NK-92 (cell line): Measurements from ENCODE around the gene ALDH3A2.

ENCODE experiments used
- DNase-seq: peaks from one replicate; lab custom pipeline; 2025; ENCODE audit not compliant: unreplicated experiment; lab: John Stamatoyannopoulos, UW

The ALDH3A2 gene

DNA sequence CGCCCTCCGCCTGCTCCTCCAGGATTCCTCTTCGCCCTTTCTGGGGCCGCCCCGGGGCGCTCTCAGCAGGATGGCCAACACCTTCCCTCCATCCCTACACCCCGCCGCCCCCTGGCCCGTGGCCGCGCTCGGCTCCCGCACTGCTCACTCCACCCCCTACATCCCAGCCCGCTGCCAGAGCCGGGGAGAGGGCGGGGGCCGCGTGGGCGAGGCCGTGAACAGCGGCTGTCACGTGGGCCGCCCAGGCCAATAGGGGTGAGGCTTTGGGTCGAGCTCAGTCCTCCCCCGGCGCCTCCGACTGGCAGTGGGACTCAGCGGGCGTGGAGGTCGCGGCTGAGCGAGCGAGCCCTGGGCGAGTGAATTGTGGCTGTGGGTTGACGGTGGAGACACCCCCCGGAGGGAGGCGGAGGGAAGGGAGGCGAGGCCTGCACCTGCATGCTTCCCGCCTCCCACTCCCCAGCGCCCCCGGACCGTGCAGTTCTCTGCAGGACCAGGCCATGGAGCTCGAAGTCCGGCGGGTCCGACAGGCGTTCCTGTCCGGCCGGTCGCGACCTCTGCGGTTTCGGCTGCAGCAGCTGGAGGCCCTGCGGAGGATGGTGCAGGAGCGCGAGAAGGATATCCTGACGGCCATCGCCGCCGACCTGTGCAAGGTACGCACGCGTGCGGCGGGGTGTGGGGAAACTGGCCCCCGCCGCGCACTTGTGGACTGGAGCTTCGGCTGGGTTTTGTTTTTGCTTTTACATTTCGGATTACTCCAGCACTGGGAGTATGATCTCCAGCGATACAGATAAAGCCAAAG lies at the start of gene ALDH3A2:
TSS of gene ALDH3A2 (plus strand) at position 277 of the 799 bp plus-strand sequence. CDS start at position 498, 221 bp downstream.
- DNase-seq = peak; percentile 48

DNA sequence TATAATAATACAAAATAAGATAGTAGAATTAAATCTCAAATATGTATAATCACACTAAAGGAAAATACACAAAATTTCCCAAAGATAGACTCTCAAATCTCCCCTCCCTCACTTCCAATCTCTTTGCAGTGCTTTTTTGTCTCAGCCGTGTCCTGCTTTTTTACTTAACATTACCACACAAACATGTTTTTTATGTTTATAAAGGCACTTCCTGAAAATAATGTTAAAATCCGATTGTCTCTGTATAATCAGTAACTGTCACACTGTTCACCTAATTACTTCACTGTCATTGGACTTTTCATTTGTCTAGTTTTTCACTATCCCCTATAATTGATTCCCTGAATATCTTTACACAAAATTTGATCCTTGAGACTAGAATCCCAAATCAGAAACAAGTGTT lies 38.2 kb upstream of the ALDH3A2 start:
- DNase-seq = no peak

DNA sequence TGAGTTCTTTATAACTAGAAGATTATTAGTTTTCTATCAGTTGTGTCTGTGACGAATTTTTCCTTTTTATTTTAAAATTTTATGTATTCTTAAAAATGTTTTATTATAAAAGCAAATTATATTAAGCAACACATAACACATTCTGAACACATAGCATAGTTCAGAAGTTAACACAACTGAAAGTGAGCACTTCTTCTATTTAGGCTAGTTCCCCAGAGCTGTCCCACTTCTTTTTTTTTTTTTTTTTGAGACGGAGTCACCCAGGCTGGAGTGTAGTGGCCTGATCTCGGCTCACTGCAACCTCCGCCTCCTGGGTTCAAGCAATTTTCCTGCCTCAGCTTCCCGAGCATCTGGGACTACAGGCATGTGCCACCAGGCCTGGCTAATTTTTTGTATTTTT lies 37.7 kb upstream of the ALDH3A2 start:
- DNase-seq = no peak

DNA sequence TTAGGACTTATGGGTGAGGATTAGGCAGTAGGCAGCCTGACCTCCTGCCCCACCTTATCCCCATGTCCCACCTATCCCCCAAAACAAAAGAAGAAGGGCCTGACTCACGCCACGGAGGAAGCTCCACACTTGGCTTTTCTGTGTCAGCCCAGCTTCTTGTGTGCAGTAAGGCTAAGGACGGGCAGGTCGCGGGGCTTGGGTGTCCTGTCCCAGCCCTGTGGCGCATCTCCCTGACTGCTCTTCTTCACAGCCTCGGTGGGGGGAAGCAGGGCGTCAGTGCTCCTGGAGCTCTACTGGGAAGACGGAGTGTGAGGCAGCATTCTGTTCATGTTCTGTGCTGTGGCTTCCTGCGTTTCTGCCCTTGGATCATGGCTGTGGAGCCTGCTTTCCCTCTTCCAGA lies 34.6 kb upstream of the ALDH3A2 start:
- no peak for DNase-seq

DNA sequence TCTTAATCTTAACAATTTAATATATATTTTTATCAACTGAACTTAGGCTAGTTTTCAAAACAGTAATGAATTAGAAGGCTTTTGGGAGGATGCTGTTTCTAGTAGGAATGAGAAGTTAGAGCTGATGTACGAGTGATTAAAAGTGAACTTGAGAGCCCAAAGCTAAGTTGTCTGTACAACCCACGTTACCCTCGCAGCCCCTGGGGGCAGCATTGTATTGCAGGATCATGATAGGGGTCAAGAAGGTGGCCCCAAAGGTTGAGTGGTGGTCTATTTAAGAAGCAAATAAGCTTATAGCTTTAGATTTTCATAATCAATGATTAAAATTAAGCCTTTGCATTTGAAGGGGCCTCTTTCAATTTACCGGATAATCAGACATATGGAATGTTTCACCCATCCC lies 33.7 kb upstream of the ALDH3A2 start:
- DNase-seq = no peak

DNA sequence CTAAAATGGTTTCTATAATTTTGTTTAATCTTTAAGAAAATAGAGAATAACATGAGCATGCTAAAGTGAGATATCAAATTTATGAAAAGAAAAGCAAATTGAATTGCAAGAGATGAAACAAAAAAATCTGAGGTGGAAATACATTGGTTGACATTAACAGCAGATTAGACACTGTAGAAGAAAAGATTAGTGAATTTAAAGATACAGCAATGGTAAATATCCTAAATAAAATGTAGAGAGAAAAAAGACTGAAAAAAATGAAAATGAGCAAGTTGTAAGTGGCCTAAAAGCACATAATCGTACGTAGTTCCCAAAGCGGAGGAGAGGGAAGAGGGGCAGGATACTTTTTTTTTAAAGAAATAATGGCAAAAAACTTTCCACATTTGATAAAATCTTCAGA lies 30.5 kb upstream of the ALDH3A2 start:
- no peak for DNase-seq

DNA sequence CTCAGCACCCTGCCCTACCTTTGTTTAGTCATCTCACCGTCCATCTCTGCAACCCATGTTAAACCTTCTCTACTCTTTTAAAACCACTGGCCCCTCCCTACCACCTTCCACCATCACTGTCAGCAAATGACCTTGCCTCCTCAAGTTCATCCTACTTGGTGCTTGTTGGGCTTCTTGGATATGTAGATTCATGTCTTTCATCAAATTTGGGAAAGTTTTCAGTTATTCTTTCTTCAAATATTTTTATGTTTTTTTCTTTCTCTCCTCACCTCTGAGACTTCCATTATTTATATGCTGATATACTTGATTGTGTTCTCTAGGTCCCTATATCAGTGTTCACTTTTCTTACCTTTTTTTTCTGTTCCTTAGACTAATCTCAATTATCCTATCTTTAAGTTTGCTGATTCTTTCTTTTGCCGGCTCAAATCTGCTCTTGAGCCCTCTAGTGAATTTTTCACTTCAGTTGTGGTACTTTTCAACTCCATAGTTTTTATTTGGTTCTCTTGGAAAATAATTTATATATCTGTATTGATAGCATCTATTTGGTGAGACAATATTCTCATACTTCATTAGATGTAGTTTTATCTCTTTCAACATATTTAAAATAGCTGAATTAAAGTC lies 28.7 kb upstream of the ALDH3A2 start:
- no peak for DNase-seq

DNA sequence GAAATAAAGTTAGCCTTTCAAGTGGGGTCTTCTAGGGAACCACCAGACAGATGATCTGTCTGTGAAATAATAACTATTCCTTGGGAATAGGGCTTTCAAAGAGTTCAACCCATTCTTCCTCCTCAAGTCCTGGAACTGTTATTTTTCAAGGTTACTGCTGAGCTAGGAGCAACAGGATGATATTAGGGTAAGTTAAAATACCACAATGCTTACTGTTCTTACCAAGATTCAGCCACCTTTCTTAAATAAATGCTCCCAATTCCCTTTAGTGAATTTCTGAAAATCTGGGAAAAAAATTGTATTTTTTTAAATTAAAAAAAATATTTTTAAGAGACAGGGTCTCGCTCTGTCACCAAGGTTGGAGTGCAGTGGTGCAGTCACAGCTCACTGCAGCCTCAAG lies 26.9 kb upstream of the ALDH3A2 start:
- no peak for DNase-seq

DNA sequence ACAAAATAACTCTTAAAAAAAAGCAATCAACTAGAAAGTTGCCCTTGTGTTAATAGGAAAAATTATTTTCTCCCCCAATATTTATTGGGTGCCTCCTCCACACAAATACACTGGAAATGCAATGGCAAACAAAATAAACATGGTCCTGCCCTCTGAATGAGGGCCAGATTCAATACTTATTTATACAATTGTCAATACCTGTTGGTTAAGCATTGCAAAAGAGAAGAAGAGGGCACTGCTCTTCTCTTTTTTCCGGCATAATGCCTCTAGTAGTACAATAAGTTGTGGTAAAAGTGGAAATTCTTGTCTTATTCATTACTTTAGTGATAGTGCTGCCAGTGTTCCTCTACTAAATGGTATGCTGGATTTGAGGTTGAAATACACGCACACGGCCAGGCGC lies 22.5 kb upstream of the ALDH3A2 start:
- DNase-seq = no peak

DNA sequence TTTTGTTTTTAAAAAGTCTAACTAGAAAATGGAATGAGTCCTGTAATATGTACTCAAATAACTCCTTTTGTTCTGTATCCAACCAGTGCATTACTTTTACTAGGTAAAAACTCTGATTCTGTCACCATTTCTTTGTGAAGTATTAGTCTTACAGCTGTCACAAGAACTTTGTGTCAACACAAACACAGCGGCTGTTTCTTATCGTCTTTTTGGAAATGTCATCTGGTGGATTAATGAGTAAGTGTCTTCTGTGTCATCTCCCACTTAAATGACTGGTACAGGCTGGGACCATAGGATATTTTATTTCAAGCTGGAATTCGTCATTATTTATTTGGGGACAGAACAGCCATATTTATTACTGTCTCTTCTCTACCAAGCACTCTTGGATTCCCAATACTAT lies 19.1 kb upstream of the ALDH3A2 start:
- DNase-seq = no peak

DNA sequence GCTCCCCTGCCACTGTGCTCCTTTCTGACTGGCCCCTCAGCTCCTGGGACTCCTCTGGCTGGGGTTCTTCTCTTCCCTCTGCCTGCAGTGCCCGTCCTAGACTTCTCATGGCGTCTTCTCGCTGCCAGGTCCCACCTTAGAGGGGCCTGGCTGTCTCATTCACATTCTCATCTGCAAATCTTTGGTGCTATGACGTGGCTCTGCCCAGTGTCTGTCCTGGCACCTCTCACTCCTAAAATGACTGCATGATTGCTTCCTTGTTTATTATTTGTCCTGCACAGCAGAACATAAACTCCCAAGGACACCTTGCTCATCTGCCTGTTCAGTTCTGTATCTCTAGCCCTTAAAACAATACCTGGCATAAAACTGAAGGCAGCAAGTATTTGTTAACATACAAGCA lies 18.5 kb upstream of the ALDH3A2 start:
- DNase-seq = no peak

DNA sequence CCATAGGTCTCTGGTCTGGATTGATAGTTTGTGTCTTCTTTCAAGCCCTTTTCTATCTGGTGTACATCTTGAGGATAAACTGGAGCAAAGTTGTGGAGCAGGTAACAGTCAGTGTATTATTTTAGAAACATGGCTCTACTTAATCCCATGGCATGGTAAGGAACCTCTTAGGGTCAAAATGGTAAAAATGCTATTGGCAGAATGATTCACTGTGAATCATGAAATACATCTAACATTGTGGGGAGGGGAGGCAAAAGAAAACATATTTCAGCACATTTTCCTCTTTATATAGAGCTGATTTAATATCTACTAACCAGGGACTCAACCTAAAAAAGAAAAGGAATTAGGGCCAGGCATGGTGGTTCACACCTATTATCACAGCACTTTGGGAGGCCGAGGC lies 17.9 kb upstream of the ALDH3A2 start:
- DNase-seq = no peak

DNA sequence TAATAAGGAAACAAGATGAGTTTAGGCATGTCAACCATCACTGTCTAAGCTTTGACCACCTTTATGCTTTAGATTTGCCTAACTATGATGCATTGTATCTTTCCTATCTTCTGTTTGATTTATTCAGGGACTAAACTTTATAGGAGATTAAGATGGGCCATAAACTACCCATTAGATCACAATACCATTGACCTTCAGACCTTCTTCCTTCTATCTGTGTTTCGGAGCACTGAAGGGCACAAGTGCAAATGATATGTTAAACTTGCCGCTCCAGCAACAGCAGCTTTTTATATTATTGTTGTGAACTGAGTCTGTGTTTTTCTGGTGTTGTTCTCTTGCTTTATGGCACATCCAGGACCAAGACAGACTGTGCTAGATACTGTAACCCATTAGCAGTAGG lies 16.6 kb upstream of the ALDH3A2 start:
- no peak for DNase-seq

DNA sequence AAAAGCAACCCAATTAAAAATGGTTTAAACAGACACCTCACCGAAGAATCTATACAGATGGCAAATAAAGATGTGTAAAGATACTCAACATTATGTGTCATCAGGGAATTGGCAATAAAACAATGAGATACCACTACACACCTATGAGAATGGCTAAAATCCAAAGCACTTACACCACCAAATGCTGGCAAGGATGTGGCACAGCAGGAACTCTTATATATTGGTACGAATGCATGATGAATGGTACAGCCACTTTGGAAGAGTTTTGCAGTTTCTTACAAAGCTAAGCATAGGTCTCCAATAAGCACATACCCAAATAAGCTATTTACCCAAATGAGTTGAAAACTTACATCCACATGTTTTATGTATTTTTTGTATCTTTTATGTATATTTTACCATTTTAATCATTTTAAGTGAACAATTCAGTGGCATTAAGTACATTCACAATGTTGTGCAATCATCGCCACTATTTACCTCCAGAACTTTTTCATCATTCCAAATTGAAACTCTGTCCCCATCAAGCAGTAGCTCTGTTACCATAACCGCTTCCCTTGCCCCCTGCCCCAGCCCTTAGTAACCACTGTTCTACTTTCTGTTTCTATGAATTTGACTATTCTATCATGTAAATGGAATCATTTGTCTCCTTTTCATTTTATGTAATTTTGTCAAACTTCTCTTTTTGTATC lies 6.7 kb upstream of the ALDH3A2 start:
- no peak for DNase-seq

DNA sequence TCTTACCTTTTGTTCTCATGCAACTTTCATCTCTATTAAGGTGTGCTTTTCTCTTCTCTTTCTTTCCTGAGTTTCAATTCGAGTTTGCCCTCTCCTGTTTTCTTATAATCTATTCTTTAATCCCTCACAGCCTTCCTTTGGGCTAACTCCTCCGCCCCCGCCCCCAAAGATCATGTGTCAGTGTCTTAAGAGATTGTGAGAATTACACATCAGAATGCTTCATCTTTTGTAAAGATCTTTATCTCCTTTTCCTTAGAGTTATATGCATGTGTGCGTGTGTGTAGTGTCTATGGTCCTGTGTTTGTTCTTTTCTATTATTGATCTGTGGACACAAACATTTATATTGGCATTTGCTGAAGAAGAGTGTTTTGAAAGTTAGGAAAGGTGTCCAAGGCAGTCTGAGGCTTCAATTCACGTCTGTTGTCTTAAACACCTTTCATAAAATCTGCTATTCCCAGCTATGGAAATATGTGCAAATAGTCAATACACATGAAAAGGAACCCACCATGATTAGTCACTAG lies 6.1 kb upstream of the ALDH3A2 start:
- DNase-seq = no peak

DNA sequence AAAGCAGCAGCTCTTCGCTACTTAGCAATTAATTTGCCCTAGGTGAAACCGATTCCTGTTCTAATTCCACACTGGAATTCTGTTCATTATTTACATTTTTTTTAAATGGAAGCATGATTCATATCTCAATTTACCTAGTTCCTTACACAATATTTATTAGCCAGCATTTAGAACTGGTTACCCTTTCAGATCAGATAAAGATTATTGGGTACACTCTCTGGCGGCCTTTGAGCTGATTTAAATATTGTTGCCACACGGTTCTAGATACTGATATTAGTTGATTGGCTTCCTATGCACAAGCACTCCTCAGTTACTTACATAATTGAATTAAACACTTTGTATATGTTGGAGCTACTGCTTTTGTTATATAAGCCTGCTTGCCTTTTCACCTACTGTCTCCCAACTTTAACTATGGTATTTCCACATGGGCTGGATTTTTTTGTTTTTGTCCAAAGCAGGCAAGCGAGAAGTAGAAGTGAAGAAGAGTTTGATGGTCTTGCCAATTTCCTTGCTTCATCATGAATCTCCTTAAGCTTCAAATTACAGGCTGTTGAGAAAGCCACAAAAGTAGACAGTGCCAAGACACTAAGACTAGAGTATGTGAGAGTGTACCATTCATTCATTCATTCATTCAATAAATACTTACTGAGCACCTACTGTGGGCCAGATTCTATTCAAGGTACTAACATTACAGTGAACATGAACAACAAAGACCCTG lies 3.9 kb upstream of the ALDH3A2 start:
- no peak for DNase-seq

DNA sequence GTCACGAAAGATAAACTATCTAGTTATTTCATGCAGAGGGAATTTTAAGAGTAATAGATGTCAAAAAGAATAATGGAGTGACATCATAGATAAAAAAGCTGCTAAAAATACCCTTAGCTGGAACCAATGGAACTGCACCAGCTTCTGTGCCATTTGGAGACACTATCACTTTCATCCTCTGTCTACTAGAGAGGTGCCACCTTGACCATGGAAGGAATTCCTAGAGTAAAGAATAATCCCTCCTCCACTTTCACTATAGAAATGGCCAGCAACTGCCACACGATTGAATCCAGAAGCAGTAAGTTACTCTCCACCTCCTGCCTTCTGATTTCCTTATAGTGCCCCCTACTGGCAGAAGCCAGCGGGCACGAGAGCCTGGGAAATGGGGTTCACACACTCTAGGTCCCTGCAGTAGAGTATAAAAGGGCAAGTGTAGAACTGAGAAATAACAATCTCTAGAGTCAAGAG lies 2.8 kb upstream of the ALDH3A2 start:
- no peak for DNase-seq

DNA sequence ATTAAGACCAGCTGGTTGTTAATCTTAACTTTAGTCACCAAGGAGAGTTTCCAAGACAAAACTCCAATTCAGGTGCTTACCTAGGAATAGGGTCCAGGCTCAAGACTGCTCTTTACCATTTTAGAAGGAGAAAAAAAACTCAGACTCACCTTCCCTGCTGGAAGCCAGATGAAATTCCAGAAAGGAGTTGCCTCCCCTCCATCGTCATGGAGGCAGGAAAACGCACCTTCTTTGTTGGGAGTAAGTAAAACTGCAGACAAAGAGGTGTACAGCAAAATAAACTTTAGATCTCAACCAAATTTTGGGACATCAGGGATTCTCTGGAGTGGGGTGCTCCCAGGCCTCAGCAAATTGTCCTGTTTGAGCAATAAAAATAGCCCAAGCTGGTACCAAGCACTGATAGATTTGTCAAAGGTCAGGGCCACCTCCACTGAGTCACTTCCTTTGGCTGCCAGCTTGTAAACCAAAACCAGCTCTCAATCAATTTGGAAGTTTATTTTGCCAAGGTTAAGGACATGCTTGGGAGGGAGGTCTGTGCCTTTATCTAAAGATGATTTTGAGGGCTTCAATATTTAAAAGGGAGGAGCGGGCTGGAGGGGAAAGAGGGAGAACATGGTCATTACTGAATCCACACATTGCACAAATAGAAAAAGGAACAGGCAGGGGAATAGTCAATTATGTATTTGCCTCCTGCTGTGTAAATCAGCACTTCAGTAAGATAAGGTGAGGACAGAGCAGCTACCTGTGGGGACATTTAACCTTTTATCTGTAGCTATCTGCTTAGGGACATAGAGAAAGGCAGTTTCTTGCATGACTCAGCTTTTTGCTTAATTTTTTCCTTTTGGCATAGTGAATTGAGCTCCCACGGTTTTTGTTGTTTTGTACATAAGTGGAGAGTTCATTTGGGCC lies 1.5 kb upstream of the ALDH3A2 start:
- no peak for DNase-seq

DNA sequence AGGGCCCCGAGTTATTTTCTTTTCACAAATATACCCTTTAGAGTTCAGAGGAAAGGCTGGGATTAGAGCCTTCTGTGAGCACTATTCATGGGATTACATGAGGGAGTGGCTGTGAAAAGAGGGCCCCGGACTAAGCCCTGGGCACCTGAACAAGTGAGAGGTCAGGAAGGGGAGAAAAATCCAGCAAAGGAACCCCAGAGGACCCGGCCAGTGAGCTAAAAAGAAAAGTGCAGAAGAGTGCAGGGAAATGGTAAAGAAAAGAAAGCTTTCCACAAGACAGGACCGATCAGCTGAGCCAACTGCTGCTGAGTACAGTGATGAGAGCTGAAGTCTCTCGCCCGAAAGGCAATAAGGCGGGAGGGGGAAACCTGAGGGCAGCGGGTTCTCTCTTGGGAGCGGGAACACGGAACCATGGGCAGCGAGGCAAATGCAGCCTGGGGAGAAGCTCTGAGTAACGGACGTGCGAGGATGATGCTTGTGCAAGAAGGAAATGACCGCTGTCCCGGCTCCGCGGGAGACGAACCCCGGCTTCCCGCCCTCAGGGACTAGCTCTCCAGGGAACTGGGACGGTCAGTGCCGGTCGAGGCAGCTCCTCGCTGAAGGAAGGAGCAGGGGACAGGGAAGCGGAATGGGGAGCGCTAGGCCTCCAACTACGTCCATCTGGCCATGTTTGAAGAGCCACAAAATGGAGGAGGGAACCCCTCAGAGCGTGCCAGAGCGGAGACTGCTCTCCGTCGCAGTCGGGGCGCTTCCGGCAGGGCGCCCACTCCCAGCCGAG lies 665 bp upstream of the ALDH3A2 start:
- DNase-seq = no peak

DNA sequence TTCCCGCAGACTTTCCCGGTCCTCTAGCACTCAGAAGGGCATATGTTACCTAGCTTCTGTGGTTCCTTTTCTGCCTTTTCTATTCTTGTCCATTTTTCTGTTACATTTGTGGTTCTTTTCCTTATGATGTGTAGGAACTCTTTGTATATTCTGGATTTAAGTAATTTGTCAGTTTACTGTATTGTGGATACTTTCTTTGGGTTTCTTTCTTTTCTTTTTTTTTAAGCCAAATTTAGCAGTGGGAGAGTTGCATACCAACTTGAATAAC lies 657 bp downstream of the ALDH3A2 start:
- DNase-seq = no peak
